Stimulated activated effector memory CD8-positive, alpha-beta T cell treated with anti-CD3 and anti-CD28 coated beads, Interleukin-12 subunit alpha, Interleukin-12 subunit beta, amount 100 ng/mL, for 72 hours (primary cell): Measurements from ENCODE around the gene BSND.

Experiments
- ATAC-seq: fragments of 150-1000 bp; cut with Tn5 transposase; 2 replicates; pipeline ENCODE4 v1.10.0; 2021
- DNase-seq, 2 donors: peaks; one replicate each; pipeline ENCODE4 v3.0.0; 2021 to 2022; ENCODE audit warnings: low spot score in 2 of 2
- H3K27ac Mint-ChIP-seq: one replicate; pipeline ENCODE4 v1.8.0; 2022; ENCODE audit warnings: mild to moderate bottlenecking, mixed read lengths
- H3K36me3 Mint-ChIP-seq: one replicate; pipeline ENCODE4 v1.8.0; 2022; ENCODE audit warnings: mild to moderate bottlenecking, mixed read lengths
- H3K4me1 Mint-ChIP-seq: one replicate; pipeline ENCODE4 v1.8.0; 2022; ENCODE audit warnings: mixed read lengths
- H3K4me3 Mint-ChIP-seq: one replicate; pipeline ENCODE4 v1.8.0; 2022; ENCODE audit warnings: mild to moderate bottlenecking, mixed read lengths
- H3K9me3 Mint-ChIP-seq: one replicate; pipeline ENCODE4 v1.8.0; 2022; ENCODE audit warnings: mixed read lengths

BSND gene

GRCh38 chr1:54996359-54996868, 2.3 kb upstream of the BSND start:
- peak overlapping the region; percentile 30 for H3K27ac Mint-ChIP-seq
- no peaks in the 10 kb centered on the region for H3K36me3 Mint-ChIP-seq
- H3K4me1 Mint-ChIP-seq: peaks cover 28% of the 10 kb centered on the region
- H3K4me3 Mint-ChIP-seq: peak overlapping the region; percentile 61
- no peaks in the 10 kb centered on the region for H3K9me3 Mint-ChIP-seq
- ATAC-seq (peak; percentile 83), DNase-seq (peak; percentile 81 to 92)

GRCh38 chr1:54996869-54997710, 1.6 kb upstream of the BSND start:
- no peak for DNase-seq
- H3K4me1 Mint-ChIP-seq: peaks cover 28% of the 10 kb centered on the region
- no peaks in the 10 kb centered on the region for H3K9me3 Mint-ChIP-seq
- peak overlapping the region; percentile 30 for H3K27ac Mint-ChIP-seq
- ATAC-seq: no peak
- peak overlapping the region; percentile 61 for H3K4me3 Mint-ChIP-seq
- H3K36me3 Mint-ChIP-seq: no peaks in the 10 kb centered on the region

- DNase-seq (no peak), ATAC-seq (no peak)
- no peaks in the 10 kb centered on the region for H3K36me3 Mint-ChIP-seq
- peak overlapping the region; percentile 61 for H3K4me3 Mint-ChIP-seq
- H3K4me1 Mint-ChIP-seq: peaks cover 28% of the 10 kb centered on the region
- H3K9me3 Mint-ChIP-seq: no peaks in the 10 kb centered on the region
- no peak overlapping the region for H3K27ac Mint-ChIP-seq
Measured at GRCh38 chr1:54997711-54997986, 1.1 kb upstream of the BSND start.

- Mint-ChIP-seq H3K9me3 (no peaks in the 10 kb centered on the region), H3K36me3 (no peaks in the 10 kb centered on the region), H3K27ac (no peak overlapping the region), H3K4me3 (no peak overlapping the region), H3K4me1 (peaks cover 28% of the 10 kb centered on the region)
- no peak for ATAC-seq
- DNase-seq: no peak
Measured at GRCh38 chr1:54998100-54998499, 633 bp upstream of the BSND start.

- H3K9me3 Mint-ChIP-seq: no peaks in the 10 kb centered on the region
- H3K27ac Mint-ChIP-seq: no peak overlapping the region
- DNase-seq (no peak), ATAC-seq (no peak)
- H3K4me1 Mint-ChIP-seq: peaks cover 20% of the 10 kb centered on the region
- no peaks in the 10 kb centered on the region for H3K36me3 Mint-ChIP-seq
- no peak overlapping the region for H3K4me3 Mint-ChIP-seq
Measured at GRCh38 chr1:55000110-55001085, 1.7 kb downstream of the BSND start.

GRCh38 chr1:55001311-55001710, 2.6 kb downstream of the BSND start:
- no peaks in the 10 kb centered on the region for H3K36me3 Mint-ChIP-seq
- ATAC-seq (no peak), DNase-seq (no peak)
- peaks cover 10% of the 10 kb centered on the region for H3K4me1 Mint-ChIP-seq
- no peaks in the 10 kb centered on the region for H3K9me3 Mint-ChIP-seq
- H3K4me3 Mint-ChIP-seq: no peak overlapping the region
- no peak overlapping the region for H3K27ac Mint-ChIP-seq

GRCh38 chr1:55002686-55003085, 4.0 kb downstream of the BSND start:
- Mint-ChIP-seq H3K9me3 (no peaks in the 10 kb centered on the region), H3K4me3 (no peak overlapping the region), H3K4me1 (no peaks in the 10 kb centered on the region), H3K36me3 (no peaks in the 10 kb centered on the region), H3K27ac (no peak overlapping the region)
- ATAC-seq (no peak), DNase-seq (no peak)

- H3K4me3 Mint-ChIP-seq: no peak overlapping the region
- no peaks in the 10 kb centered on the region for H3K9me3 Mint-ChIP-seq
- no peak overlapping the region for H3K27ac Mint-ChIP-seq
- no peaks in the 10 kb centered on the region for H3K4me1 Mint-ChIP-seq
- no peak for DNase-seq
- peak; percentile 47 for ATAC-seq
- H3K36me3 Mint-ChIP-seq: no peaks in the 10 kb centered on the region
Measured at GRCh38 chr1:55005351-55006140, 6.8 kb downstream of the BSND start.

- H3K4me1 Mint-ChIP-seq: no peaks in the 10 kb centered on the region
- H3K9me3 Mint-ChIP-seq: no peaks in the 10 kb centered on the region
- DNase-seq (no peak), ATAC-seq (no peak)
- no peak overlapping the region for H3K4me3 Mint-ChIP-seq
- H3K36me3 Mint-ChIP-seq: no peaks in the 10 kb centered on the region
- H3K27ac Mint-ChIP-seq: no peak overlapping the region
Measured at GRCh38 chr1:55006931-55007330, 8.2 kb downstream of the BSND start.

- no peaks in the 10 kb centered on the region for H3K36me3 Mint-ChIP-seq
- H3K4me1 Mint-ChIP-seq: no peaks in the 10 kb centered on the region
- no peaks in the 10 kb centered on the region for H3K9me3 Mint-ChIP-seq
- ATAC-seq (no peak), DNase-seq (no peak)
- no peak overlapping the region for H3K4me3 Mint-ChIP-seq
- no peak overlapping the region for H3K27ac Mint-ChIP-seq
Measured at GRCh38 chr1:55007625-55008024, 8.9 kb downstream of the BSND start.

- Mint-ChIP-seq H3K4me1 (no peaks in the 10 kb centered on the region), H3K36me3 (no peaks in the 10 kb centered on the region), H3K9me3 (no peaks in the 10 kb centered on the region), H3K4me3 (no peak overlapping the region), H3K27ac (peak overlapping the region; percentile 24)
- peak; percentile 75 for ATAC-seq
- no peak for DNase-seq
Measured at GRCh38 chr1:55010194-55010886, 11.6 kb downstream of the BSND start.

- H3K27ac Mint-ChIP-seq: no peak overlapping the region
- ATAC-seq (peak; percentile 75), DNase-seq (no peak)
- no peaks in the 10 kb centered on the region for H3K36me3 Mint-ChIP-seq
- H3K4me1 Mint-ChIP-seq: no peaks in the 10 kb centered on the region
- H3K9me3 Mint-ChIP-seq: no peaks in the 10 kb centered on the region
- H3K4me3 Mint-ChIP-seq: no peak overlapping the region
Measured at GRCh38 chr1:55010887-55011217, 12.1 kb downstream of the BSND start.

GRCh38 chr1:55012661-55013060, 13.9 kb downstream of the BSND start:
- Mint-ChIP-seq H3K36me3 (no peaks in the 10 kb centered on the region), H3K9me3 (no peaks in the 10 kb centered on the region), H3K4me1 (no peaks in the 10 kb centered on the region), H3K27ac (no peak overlapping the region), H3K4me3 (no peak overlapping the region)
- DNase-seq (no peak), ATAC-seq (no peak)

GRCh38 chr1:55015123-55015522, 16.4 kb downstream of the BSND start:
- Mint-ChIP-seq H3K4me3 (no peak overlapping the region), H3K9me3 (no peaks in the 10 kb centered on the region), H3K4me1 (no peaks in the 10 kb centered on the region), H3K27ac (no peak overlapping the region), H3K36me3 (no peaks in the 10 kb centered on the region)
- ATAC-seq (no peak), DNase-seq (no peak)
